Aorta (tissue), 5 donors: ENCODE results near the gene SENP3. TPM values are rescaled to one million over a fixed set of nuclear protein-coding genes. Genes with fewer than 3 reads are reported as not detected.

Source experiments
- ATAC-seq: fragments of 200-7000 bp; cut with Tn5 transposase; one replicate; pipeline ENCODE4 v1.9.1; 2022; ENCODE audit warnings: moderate library complexity; ENCODE audit not compliant: low FRiP score
- DNase-seq, 2 donors: peaks; one replicate each; pipeline ENCODE4 v3.0.0-alpha.2; 2020
- H3K27ac ChIP-seq, 2 donors: one replicate each; pipeline ENCODE4 v1.5.1; 2013; ENCODE audit warnings: low read length in 2 of 2, mild to moderate bottlenecking in 2 of 2, moderate library complexity in 2 of 2, control low read depth in 1 of 2, inconsistent platforms in 1 of 2, low read depth in 1 of 2
- H3K27me3 ChIP-seq, 2 donors: one replicate each; pipeline ENCODE4 v1.6.1; 2013; ENCODE audit warnings: control low read depth in 1 of 2, low read length in 1 of 2, mild to moderate bottlenecking in 1 of 2, moderate library complexity in 1 of 2; ENCODE audit not compliant: insufficient read depth in 2 of 2, control insufficient read depth in 1 of 2
- H3K36me3 ChIP-seq, 2 donors: one replicate each; pipeline ENCODE4 v1.6.1; 2013; ENCODE audit warnings: control low read depth in 1 of 2, low read length in 1 of 2, mild to moderate bottlenecking in 1 of 2; ENCODE audit not compliant: insufficient read depth in 2 of 2, control insufficient read depth in 1 of 2
- H3K4me1 ChIP-seq, 2 donors: one replicate each; pipeline ENCODE4 v1.6.1; 2013; ENCODE audit warnings: low read length in 2 of 2, control low read depth in 1 of 2, mild to moderate bottlenecking in 1 of 2, moderate library complexity in 1 of 2; ENCODE audit not compliant: insufficient read depth in 2 of 2, control insufficient read depth in 1 of 2
- H3K4me3 ChIP-seq, 2 donors: one replicate each; pipeline ENCODE4 v1.5.1; 2013; ENCODE audit warnings: low read length in 2 of 2, control low read depth in 1 of 2, mild to moderate bottlenecking in 1 of 2
- H3K9me3 ChIP-seq: one replicate; pipeline ENCODE4 v1.6.1; 2013; ENCODE audit warnings: mild to moderate bottlenecking, low read length; ENCODE audit not compliant: control insufficient read depth
- WGBS, 2 donors: extraction: QIAGEN DNeasy Blood & Tissue Kit; methylation state at CpG; one replicate each; pipeline ENCODE4 v1.1.7; 2013; 5-methylcytosine and 5-hydroxymethylcytosine counted together
- intact Hi-C, 2 donors: fragments of 100-400 bp; cut with DNase I; formaldehyde crosslinking; loops; one replicate each; pipeline versions ENCODE4 v1.14.2 to v1.15.0; 2022
- polyA plus RNA-seq, 2 donors: library from polyadenylated mRNA; stranded (reverse); fragments of 200-250 nt; gene quantifications; one replicate each; pipeline ENCODE4 v1.2.3, GENCODE V29; 2013
- total RNA-seq, 2 donors: library from RNA; stranded (reverse); fragmentation: NEBNext Ultra II Directional; extraction: Animal tissue kit (Norgen Biotek cat#: 25700); gene quantifications; one replicate each; pipeline ENCODE4 v1.2.1, GENCODE V29; 2021
- donor health status: healthy with polysubstance abuse.
- donor health status: Bipolar disorder and iron deficiency.
- donor health status: DM: no; HTN: no; CAD: no.
- donor health status: DM: no; HTN: no; CAD: no.
- donor health status: DM: yes; HTN: yes; CAD: no.

The SENP3 gene
- total and polyA plus RNA-seq, 4 donors = 36.2 to 75.1 (median 43.3) TPM

- H3K4me3 ChIP-seq = no peak overlapping the region
- H3K27ac ChIP-seq = no peak overlapping the region
- H3K4me1 ChIP-seq = peaks cover 0 to 4% of the 10 kb centered on the region in 2 donors
- DNase-seq = no peak
- intact Hi-C loops = loop anchor here in 1 of 2 donors (5.0 kb wide), 1 partner anchor 75 kb away; no protein-coding TSS in a partner anchor
- no peak for ATAC-seq
- no peaks in the 10 kb centered on the region for H3K9me3 ChIP-seq
- no peaks in the 10 kb centered on the region for H3K27me3 ChIP-seq
- peaks cover 0 to 2% of the 10 kb centered on the region in 2 donors for H3K36me3 ChIP-seq
- WGBS, 2 donors = 69 to 71% methylated on average over 9 of the region's 9 CpGs
Measured at GRCh38 chr17:7586673-7587419, 25.1 kb downstream of the SENP3 start.

- no peak overlapping the region for H3K27ac ChIP-seq
- peaks cover 2 to 7% of the 10 kb centered on the region in 2 donors for H3K36me3 ChIP-seq
- no peak overlapping the region for H3K4me3 ChIP-seq
- ATAC-seq = no peak
- no peak for DNase-seq
- H3K27me3 ChIP-seq = no peaks in the 10 kb centered on the region
- no peaks in the 10 kb centered on the region for H3K9me3 ChIP-seq
- H3K4me1 ChIP-seq = no peaks in the 10 kb centered on the region
- intact Hi-C loops = loop anchor here (2.0 to 5.0 kb wide), 2 partner anchors 65 to 75 kb away; no protein-coding TSS in a partner anchor
- WGBS, 2 donors = 66 to 68% methylated on average over 12 of the region's 12 CpGs
Measured at GRCh38 chr17:7587420-7588151, 25.9 kb downstream of the SENP3 start.

GRCh38 chr17:7588553-7589203 is 27.0 kb downstream of the SENP3 start:
- DNase-seq (peak in 1 of 2 donors; percentile 80), ATAC-seq (peak; percentile 1)
- Histone ChIP-seq H3K4me1 (no peaks in the 10 kb centered on the region), H3K9me3 (no peaks in the 10 kb centered on the region), H3K36me3 (peaks cover 9 to 14% of the 10 kb centered on the region in 2 donors), H3K27me3 (no peaks in the 10 kb centered on the region), H3K4me3 (peak overlapping the region in 1 of 2 donors; percentile 14), H3K27ac (no peak overlapping the region)
- intact Hi-C loops = loop anchor here (2.0 to 5.0 kb wide), 2 partner anchors 66 to 76 kb away; no protein-coding TSS in a partner anchor
- 36 to 49% methylated on average over 30 of the region's 30 CpGs for WGBS, 2 donors

GRCh38 chr17:7589204-7589868 is 27.6 kb downstream of the SENP3 start:
- H3K27me3 ChIP-seq = no peaks in the 10 kb centered on the region
- no peaks in the 10 kb centered on the region for H3K4me1 ChIP-seq
- WGBS, 2 donors = 8 to 9% methylated on average over 55 to 56 of the region's 56 CpGs
- no peak overlapping the region for H3K27ac ChIP-seq
- intact Hi-C loops = loop anchor here (2.0 to 5.0 kb wide), 2 partner anchors 67 to 77 kb away; no protein-coding TSS in a partner anchor
- peak; percentile 91 for ATAC-seq
- peak overlapping the region in 1 of 2 donors; percentile 14 for H3K4me3 ChIP-seq
- peaks cover 11 to 14% of the 10 kb centered on the region in 2 donors for H3K36me3 ChIP-seq
- no peaks in the 10 kb centered on the region for H3K9me3 ChIP-seq
- DNase-seq = peak; percentile 92 to 96

GRCh38 chr17:7589891-7590691 is 28.4 kb downstream of the SENP3 start, which contains the start of gene SOX15:
Gene SOX15 (minus strand): TSS chr17:7590094. CDS start chr17:7589676, 418 bp downstream.
- peak within 1 kb of the TSS in 1 of 2 donors; percentile 14 for H3K4me3 ChIP-seq
- ATAC-seq = no peak
- no peaks in the 10 kb centered on the region for H3K27me3 ChIP-seq
- intact Hi-C loops = loop anchor here (2.0 to 5.0 kb wide), 3 partner anchors 67 to 78 kb away; no protein-coding TSS in a partner anchor
- no peak for DNase-seq
- H3K4me1 ChIP-seq = no peaks in the 10 kb centered on the region
- WGBS, 2 donors = 59 to 62% methylated on average over 24 of the region's 24 CpGs
- H3K9me3 ChIP-seq = no peaks in the 10 kb centered on the region
- no peak within 1 kb of the TSS for H3K27ac ChIP-seq
- H3K36me3 ChIP-seq = peaks cover 11 to 16% of the 10 kb centered on the region in 2 donors

GRCh38 chr17:7590743-7591142 is 29.0 kb downstream of the SENP3 start:
- Histone ChIP-seq H3K36me3 (peaks cover 11 to 21% of the 10 kb centered on the region in 2 donors), H3K4me1 (no peaks in the 10 kb centered on the region), H3K27me3 (no peaks in the 10 kb centered on the region), H3K9me3 (no peaks in the 10 kb centered on the region), H3K27ac (no peak overlapping the region), H3K4me3 (no peak overlapping the region)
- 66 to 72% methylated on average over 4 of the region's 4 CpGs for WGBS, 2 donors
- ATAC-seq (no peak), DNase-seq (no peak)
- intact Hi-C loops = loop anchor here in 1 of 2 donors (2.0 kb wide), 1 partner anchor 78 kb away; no protein-coding TSS in a partner anchor

GRCh38 chr17:7591596-7591995 is 29.9 kb downstream of the SENP3 start:
- ATAC-seq (no peak), DNase-seq (no peak)
- H3K27me3 ChIP-seq = no peaks in the 10 kb centered on the region
- WGBS, 2 donors = 83 to 86% methylated on average over 5 of the region's 5 CpGs
- H3K27ac ChIP-seq = no peak overlapping the region
- H3K4me1 ChIP-seq = no peaks in the 10 kb centered on the region
- H3K4me3 ChIP-seq = no peak overlapping the region
- H3K36me3 ChIP-seq = peaks cover 11 to 22% of the 10 kb centered on the region in 2 donors
- intact Hi-C loops = loop anchor here in 1 of 2 donors (2.0 kb wide), 1 partner anchor 79 kb away; no protein-coding TSS in a partner anchor
- H3K9me3 ChIP-seq = no peaks in the 10 kb centered on the region
